K562 (cell line): ENCODE measurements around the gene GALE. TPM values are rescaled to one million over a fixed set of nuclear protein-coding genes. Genes with fewer than 3 reads are reported as not detected.

Experiments used
- CGGBP1 ChIP-seq: fragments of 250-450 bp; sonication (Bioruptor Pico); IDR thresholded peaks from 2 replicates; pipeline ENCODE4 v1.9.0; 2021; ENCODE audit warnings: mild to moderate bottlenecking
- FOXO4 ChIP-seq: fragments of 450-650 bp; formaldehyde crosslinking; IDR thresholded peaks from 2 replicates; pipeline ENCODE4 v1.4.0; 2020; ENCODE audit warnings: mild to moderate bottlenecking, moderate library complexity
- GABPB1 ChIP-seq: sonication (generic); formaldehyde crosslinking; IDR thresholded peaks from 2 replicates; pipeline ENCODE4 v1.8.0; 2022; ENCODE audit warnings: mild to moderate bottlenecking, missing genetic modification reagents
- HDAC2 ChIP-seq: fragments of 450-650 bp; IDR thresholded peaks from 2 replicates; pipeline ENCODE4 v1.6.1; 2016; ENCODE audit warnings: mild to moderate bottlenecking
- HDAC8 ChIP-seq: fragments of 450-650 bp; IDR thresholded peaks from 2 replicates; pipeline ENCODE4 v1.6.1; 2016; ENCODE audit warnings: mild to moderate bottlenecking, missing genetic modification characterization, moderate library complexity, missing compliant biosample characterization
- JUND ChIP-seq, 2 experiments: IDR thresholded peaks; 2 replicates in 1 of 2; 3 replicates in 1 of 2; pipeline ENCODE4 v1.6.1; 2011; ENCODE audit warnings: borderline replicate concordance in 2 of 2, low read depth in 2 of 2, low read length in 2 of 2, improper control_type of control experiment in 1 of 2, missing biosample characterization in 1 of 2, missing genetic modification characterization in 1 of 2, missing genetic modification reagents in 1 of 2
- L3MBTL2 ChIP-seq: fragments of 450-650 bp; IDR thresholded peaks from 2 replicates; pipeline ENCODE4 v1.6.1; 2016; ENCODE audit warnings: mild to moderate bottlenecking, moderate library complexity
- NUFIP1 ChIP-seq: fragments of 450-650 bp; IDR thresholded peaks from 2 replicates; pipeline ENCODE4 v1.6.1; 2018; ENCODE audit not compliant: partially characterized antibody
- POLR3A ChIP-seq: IDR thresholded peaks from 2 replicates; pipeline ENCODE4 v1.6.1; 2011; ENCODE audit warnings: borderline replicate concordance, mild to moderate bottlenecking, moderate library complexity; ENCODE audit not compliant: insufficient read length, insufficient read depth; ENCODE audit errors: extremely low read depth
- PRMT5 ChIP-seq: sonication (generic); formaldehyde crosslinking; IDR thresholded peaks from 2 replicates; pipeline ENCODE4 v1.5.0; 2020; ENCODE audit warnings: missing genetic modification reagents
- SIN3A ChIP-seq, 2 experiments: fragments of 150-350 bp in 1 of 2; IDR thresholded peaks; 2 replicates each; pipeline ENCODE4 v1.6.1; 2011 to 2016; ENCODE audit warnings: borderline replicate concordance in 2 of 2, low read depth in 2 of 2, low read length in 2 of 2, mild to moderate bottlenecking in 2 of 2, moderate library complexity in 2 of 2; ENCODE audit not compliant: control insufficient read depth in 1 of 2
- ZBTB5 ChIP-seq: fragments of 450-650 bp; IDR thresholded peaks from 2 replicates; pipeline ENCODE4 v1.6.1; 2017; ENCODE audit warnings: antibody characterized with exemption
- polyA plus RNA-seq, 8 experiments: library from polyadenylated mRNA; depleted of rRNA in 4 of 8; stranded (reverse) in 5 of 8; unstranded in 3 of 8; fragments of >200 nt; fragmentation: Nextera tagmentation in 2 of 8; fragmentation: Illumina TruSeq in 1 of 8; extraction: Ambion mirVana in 2 of 8; extraction: Trizol in 1 of 8; gene quantifications; 2 replicates each; pipeline versions ENCODE4 v1.2.1 to v1.2.3, GENCODE V29; 2011 to 2014; ENCODE audit warnings: inconsistent platforms in 1 of 8, missing spikeins in 1 of 8
- total RNA-seq, 7 experiments: library from RNA; depleted of rRNA in 6 of 7; stranded (reverse); fragments of >200 nt in 6 of 7; fragmentation: Illumina TruSeq in 2 of 7; extraction: Trizol in 2 of 7; gene quantifications; 2 replicates each; pipeline versions ENCODE4 v1.2.1 to v1.2.3, GENCODE V29; 2011 to 2021; ENCODE audit warnings: low replicate concordance in 1 of 7
- TF ChIP-seq, protein P1 (sequence below), 2 experiments: IDR thresholded peaks; 2 replicates each; pipeline ENCODE4 v1.6.1; 2012; ENCODE audit warnings: improper control_type of control experiment in 2 of 2, low read depth in 2 of 2, low read length in 2 of 2, borderline replicate concordance in 1 of 2
- TF ChIP-seq, protein P2 (sequence below), 2 experiments: fragments of 450-650 bp; IDR thresholded peaks; 2 replicates each; pipeline ENCODE4 v1.6.1; 2018; ENCODE audit warnings: mild to moderate bottlenecking in 2 of 2, low read depth in 1 of 2; ENCODE audit not compliant: partially characterized antibody in 2 of 2

GALE gene
- total and polyA plus RNA-seq, 9 of the 15 experiments (the other 6 are each of a cell fraction or from before 2014, with no cell fraction given): 8.4 to 139 (median 88.3) TPM

GRCh38 chr1:23777979-23778814 is 22.4 kb downstream of the GALE start, which contains the start of gene PITHD1 (continued):
- TF ChIP-seq HDAC8 (tag) (peak; percentile 70; the same call in 1 of the 2 replicates), JUND (IDR thresholded peaks at IDR 0.05; ENCODE audit: borderline replicate concordance, low read depth, low read length) (peak; percentile 83), JUND (tag; IDR thresholded peaks at IDR 0.05; ENCODE audit: borderline replicate concordance, low read depth, low read length) (peak; percentile 74; the same call in 2 of the 3 replicates), ZBTB5 (no peak), L3MBTL2 (peak; percentile 96), NUFIP1 (peak; percentile 57), GABPB1 (peak; percentile 90), PRMT5 (CRISPR knock-in tag) (no peak), HDAC2 (peak; percentile 92; the same call in 1 of the 2 replicates), FOXO4 (CRISPR knock-in tag) (no peak), POLR3A (no peak), SIN3A (IDR thresholded peaks at IDR 0.05; ENCODE audit: borderline replicate concordance in 2 of 2, control insufficient read depth in 1 of 2, low read depth in 2 of 2, low read length in 2 of 2) (peak; percentile 75; a peak in 2 of 4 replicates), CGGBP1 (no peak; the same call in 1 of the 2 replicates)
- TF ChIP-seq, protein P1, sequence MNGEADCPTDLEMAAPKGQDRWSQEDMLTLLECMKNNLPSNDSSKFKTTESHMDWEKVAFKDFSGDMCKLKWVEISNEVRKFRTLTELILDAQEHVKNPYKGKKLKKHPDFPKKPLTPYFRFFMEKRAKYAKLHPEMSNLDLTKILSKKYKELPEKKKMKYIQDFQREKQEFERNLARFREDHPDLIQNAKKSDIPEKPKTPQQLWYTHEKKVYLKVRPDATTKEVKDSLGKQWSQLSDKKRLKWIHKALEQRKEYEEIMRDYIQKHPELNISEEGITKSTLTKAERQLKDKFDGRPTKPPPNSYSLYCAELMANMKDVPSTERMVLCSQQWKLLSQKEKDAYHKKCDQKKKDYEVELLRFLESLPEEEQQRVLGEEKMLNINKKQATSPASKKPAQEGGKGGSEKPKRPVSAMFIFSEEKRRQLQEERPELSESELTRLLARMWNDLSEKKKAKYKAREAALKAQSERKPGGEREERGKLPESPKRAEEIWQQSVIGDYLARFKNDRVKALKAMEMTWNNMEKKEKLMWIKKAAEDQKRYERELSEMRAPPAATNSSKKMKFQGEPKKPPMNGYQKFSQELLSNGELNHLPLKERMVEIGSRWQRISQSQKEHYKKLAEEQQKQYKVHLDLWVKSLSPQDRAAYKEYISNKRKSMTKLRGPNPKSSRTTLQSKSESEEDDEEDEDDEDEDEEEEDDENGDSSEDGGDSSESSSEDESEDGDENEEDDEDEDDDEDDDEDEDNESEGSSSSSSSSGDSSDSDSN (IDR thresholded peaks at IDR 0.05; ENCODE audit: borderline replicate concordance in 1 of 2, low read depth in 2 of 2, low read length in 2 of 2): peak in 1 of 2 experiments; percentile 85; a peak in 2 of 4 replicates
- TF ChIP-seq, protein P2, sequence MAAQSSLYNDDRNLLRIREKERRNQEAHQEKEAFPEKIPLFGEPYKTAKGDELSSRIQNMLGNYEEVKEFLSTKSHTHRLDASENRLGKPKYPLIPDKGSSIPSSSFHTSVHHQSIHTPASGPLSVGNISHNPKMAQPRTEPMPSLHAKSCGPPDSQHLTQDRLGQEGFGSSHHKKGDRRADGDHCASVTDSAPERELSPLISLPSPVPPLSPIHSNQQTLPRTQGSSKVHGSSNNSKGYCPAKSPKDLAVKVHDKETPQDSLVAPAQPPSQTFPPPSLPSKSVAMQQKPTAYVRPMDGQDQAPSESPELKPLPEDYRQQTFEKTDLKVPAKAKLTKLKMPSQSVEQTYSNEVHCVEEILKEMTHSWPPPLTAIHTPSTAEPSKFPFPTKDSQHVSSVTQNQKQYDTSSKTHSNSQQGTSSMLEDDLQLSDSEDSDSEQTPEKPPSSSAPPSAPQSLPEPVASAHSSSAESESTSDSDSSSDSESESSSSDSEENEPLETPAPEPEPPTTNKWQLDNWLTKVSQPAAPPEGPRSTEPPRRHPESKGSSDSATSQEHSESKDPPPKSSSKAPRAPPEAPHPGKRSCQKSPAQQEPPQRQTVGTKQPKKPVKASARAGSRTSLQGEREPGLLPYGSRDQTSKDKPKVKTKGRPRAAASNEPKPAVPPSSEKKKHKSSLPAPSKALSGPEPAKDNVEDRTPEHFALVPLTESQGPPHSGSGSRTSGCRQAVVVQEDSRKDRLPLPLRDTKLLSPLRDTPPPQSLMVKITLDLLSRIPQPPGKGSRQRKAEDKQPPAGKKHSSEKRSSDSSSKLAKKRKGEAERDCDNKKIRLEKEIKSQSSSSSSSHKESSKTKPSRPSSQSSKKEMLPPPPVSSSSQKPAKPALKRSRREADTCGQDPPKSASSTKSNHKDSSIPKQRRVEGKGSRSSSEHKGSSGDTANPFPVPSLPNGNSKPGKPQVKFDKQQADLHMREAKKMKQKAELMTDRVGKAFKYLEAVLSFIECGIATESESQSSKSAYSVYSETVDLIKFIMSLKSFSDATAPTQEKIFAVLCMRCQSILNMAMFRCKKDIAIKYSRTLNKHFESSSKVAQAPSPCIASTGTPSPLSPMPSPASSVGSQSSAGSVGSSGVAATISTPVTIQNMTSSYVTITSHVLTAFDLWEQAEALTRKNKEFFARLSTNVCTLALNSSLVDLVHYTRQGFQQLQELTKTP (IDR thresholded peaks at IDR 0.05; ENCODE audit: low read depth in 1 of 2, partially characterized antibody in 2 of 2): peak in 1 of 2 experiments; percentile 88
